H1 (cell line): Measurements from ENCODE around the gene HDDC3. TPM values are rescaled to one million over a fixed set of nuclear protein-coding genes. Genes with fewer than 3 reads are reported as not detected.
A peak's percentile ranks its signal among the peaks of the same experiment; 100 is the strongest.

Source experiments
- BACH1 ChIP-seq: IDR thresholded peaks from 2 replicates; pipeline ENCODE4 v1.6.1; 2012; ENCODE audit warnings: low read length, improper control_type of control experiment
- BCL11A ChIP-seq, 2 experiments: IDR thresholded peaks; one replicate each; pipeline ENCODE4 v1.6.1; 2011; ENCODE audit warnings: low read depth in 2 of 2, low read length in 2 of 2, mild to moderate bottlenecking in 2 of 2
- CBX5 ChIP-seq: fragments of 300-800, 300-1000 bp; sonication (generic); IDR thresholded peaks from 2 replicates; pipeline ENCODE4 v1.7.1; 2016; ENCODE audit warnings: antibody characterized with exemption, low read length, low read depth
- CHD1 ChIP-seq: IDR thresholded peaks from 2 replicates; pipeline ENCODE4 v1.6.1; 2012; ENCODE audit warnings: low read depth, low read length, improper control_type of control experiment
- CHD2 ChIP-seq: IDR thresholded peaks from 2 replicates; pipeline ENCODE4 v1.6.1; 2012; ENCODE audit warnings: low read length, improper control_type of control experiment
- CREB1 ChIP-seq: IDR thresholded peaks from 2 replicates; pipeline ENCODE4 v1.6.1; 2012; ENCODE audit warnings: inconsistent platforms
- EGR1 ChIP-seq: IDR thresholded peaks from 2 replicates; pipeline ENCODE4 v1.6.1; 2011; ENCODE audit warnings: low read depth, low read length, borderline replicate concordance
- EP300 ChIP-seq, 2 experiments: IDR thresholded peaks; 1 replicate in 1 of 2; 2 replicates in 1 of 2; pipeline ENCODE4 v1.6.1; 2011 to 2012; ENCODE audit warnings: low read depth in 2 of 2, low read length in 2 of 2, mild to moderate bottlenecking in 2 of 2, borderline replicate concordance in 1 of 2, inconsistent platforms in 1 of 2, moderate library complexity in 1 of 2
- EZH2 ChIP-seq: fragments of 200-600 bp; sonication (generic); IDR thresholded peaks from 2 replicates; pipeline ENCODE4 v1.7.1; 2012; ENCODE audit warnings: low read depth, mild to moderate bottlenecking, moderate library complexity, low read length, inconsistent platforms; ENCODE audit not compliant: severe bottlenecking
- FOSL1 ChIP-seq: IDR thresholded peaks from 2 replicates; pipeline ENCODE4 v1.6.1; 2011; ENCODE audit warnings: mild to moderate bottlenecking, low read depth, low read length, moderate library complexity; ENCODE audit not compliant: insufficient read depth
- GTF2F1 ChIP-seq: IDR thresholded peaks from 2 replicates; pipeline ENCODE4 v1.6.1; 2012; ENCODE audit warnings: low read depth, low read length, improper control_type of control experiment, borderline replicate concordance
- HDAC2 ChIP-seq, 2 experiments: fragments of 300-600 bp in 1 of 2; sonication (generic) in 1 of 2; IDR thresholded peaks; 2 replicates each; pipeline ENCODE4 v1.6.1; 2011 to 2012; ENCODE audit warnings: low read depth in 2 of 2, low read length in 2 of 2, mild to moderate bottlenecking in 2 of 2, moderate library complexity in 2 of 2, borderline replicate concordance in 1 of 2, inconsistent platforms in 1 of 2
- KDM1A ChIP-seq: fragments of 200-600, 300-600 bp; sonication (generic); IDR thresholded peaks from 2 replicates; pipeline ENCODE4 v1.7.1; 2016; ENCODE audit warnings: mild to moderate bottlenecking, low read length, borderline replicate concordance
- POU5F1 ChIP-seq: IDR thresholded peaks from 2 replicates; pipeline ENCODE4 v1.6.1; 2011; ENCODE audit warnings: low read depth, mild to moderate bottlenecking, low read length, moderate library complexity
- RBBP5 ChIP-seq: IDR thresholded peaks from 2 replicates; pipeline ENCODE4 v1.7.1; 2012; ENCODE audit warnings: low read depth, mild to moderate bottlenecking, inconsistent platforms, low read length, moderate library complexity, borderline replicate concordance
- RFX5 ChIP-seq: IDR thresholded peaks from 2 replicates; pipeline ENCODE4 v1.6.1; 2011; ENCODE audit warnings: low read depth, low read length, improper control_type of control experiment, borderline replicate concordance
- RNF2 ChIP-seq: fragments of 200-900, 300-1000 bp; sonication (generic); IDR thresholded peaks from 2 replicates; pipeline ENCODE4 v1.7.1; 2016; ENCODE audit warnings: borderline replicate concordance, low read depth, mild to moderate bottlenecking, antibody characterized with exemption, low read length; ENCODE audit not compliant: poor library complexity, severe bottlenecking; ENCODE audit errors: missing control alignments
- SIRT6 ChIP-seq: IDR thresholded peaks from one replicate; pipeline ENCODE4 v1.7.1; 2012; ENCODE audit warnings: low read length, inconsistent platforms
- SRF ChIP-seq: IDR thresholded peaks from 2 replicates; pipeline ENCODE4 v1.6.1; 2011; ENCODE audit warnings: mild to moderate bottlenecking, low read depth, low read length, moderate library complexity
- TAF7 ChIP-seq: optimal IDR thresholded peaks from 2 replicates; pipeline ENCODE3; 2011; ENCODE audit warnings: low read depth, mild to moderate bottlenecking, inconsistent platforms, low read length, moderate library complexity, borderline replicate concordance
- TBP ChIP-seq: IDR thresholded peaks from 2 replicates; pipeline ENCODE4 v1.6.1; 2011; ENCODE audit warnings: low read depth, low read length, improper control_type of control experiment
- TEAD4 ChIP-seq: IDR thresholded peaks from 2 replicates; pipeline ENCODE4 v1.6.1; 2012; ENCODE audit warnings: low read depth, low read length, inconsistent platforms, mixed read lengths
- polyA plus RNA-seq, 7 experiments: library from polyadenylated mRNA; depleted of rRNA in 3 of 7; stranded (reverse) in 5 of 7; unstranded in 2 of 7; fragments of >200 nt in 5 of 7; fragments of 200-250 nt in 2 of 7; gene quantifications; 1 replicate in 5 of 7; 2 replicates in 1 of 7; 4 replicates in 1 of 7; pipeline versions ENCODE4 v1.2.1 to v1.2.3, GENCODE V29; 2011 to 2013; ENCODE audit warnings: missing spikeins in 2 of 7, mixed read lengths in 2 of 7
- total RNA-seq: library from RNA; stranded (reverse); fragmentation: NEBNext Ultra II Directional; extraction: Animal tissue kit (Norgen Biotek cat#: 25700); gene quantifications from 2 replicates; pipeline ENCODE4 v1.2.1, GENCODE V29; 2021
- TF ChIP-seq, protein P1 (sequence below): IDR thresholded peaks from 2 replicates; pipeline ENCODE4 v1.6.1; 2012; ENCODE audit warnings: inconsistent platforms

HDDC3 gene
- total and polyA plus RNA-seq, 2 of the 8 experiments (the other 6 are each of a cell fraction or from before 2014, with no cell fraction given), result 16.3 to 16.5 TPM

DNA sequence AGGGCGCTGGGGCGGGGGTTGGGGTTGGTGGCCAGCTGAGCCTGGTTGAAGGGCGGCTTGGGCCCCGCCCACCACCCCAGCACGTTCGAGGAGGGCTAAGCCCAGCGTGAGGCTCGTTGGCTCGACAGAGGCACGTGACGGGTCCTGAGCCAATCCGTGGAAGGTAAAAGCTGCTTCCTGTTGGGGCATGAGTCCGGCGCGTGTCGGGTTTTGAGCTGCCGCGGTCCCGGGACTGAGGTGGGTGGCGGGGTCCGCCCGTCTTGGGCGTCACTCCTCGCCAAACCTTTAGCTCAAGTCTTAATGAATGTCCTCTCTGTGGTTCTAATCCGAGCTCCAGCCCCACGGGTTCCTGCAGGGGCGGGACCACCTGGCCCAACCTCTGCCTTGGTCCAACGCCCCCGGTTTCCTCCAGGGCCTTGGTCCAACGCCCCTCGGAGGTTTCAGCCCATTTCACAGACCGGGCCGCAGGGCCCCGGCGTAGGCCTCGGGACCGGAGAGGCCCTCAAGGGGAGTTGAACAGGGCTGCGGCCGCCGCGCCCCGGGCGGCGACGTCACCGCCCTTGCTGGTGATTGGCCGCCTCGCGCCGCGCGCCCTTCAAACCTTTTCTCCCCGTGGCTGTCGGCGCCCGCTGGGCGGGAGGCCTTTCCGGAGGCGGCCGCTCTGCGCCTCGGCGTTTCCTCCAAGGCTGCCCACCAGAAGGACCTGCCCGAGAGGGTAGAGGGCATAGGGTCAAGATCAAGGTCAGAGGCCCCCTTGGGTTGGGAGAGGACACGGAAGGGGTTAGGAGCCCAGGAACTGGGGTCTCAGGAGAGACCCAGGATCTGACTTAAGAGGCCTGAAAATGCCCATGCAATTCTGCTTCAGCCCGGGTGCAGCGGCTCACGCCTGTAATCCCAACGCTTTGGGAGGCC is 22.6 kb upstream of the HDDC3 start, which contains the start of gene RCCD1 (continued):
- TF ChIP-seq HDAC2 (IDR thresholded peaks at IDR 0.05; ENCODE audit: borderline replicate concordance in 1 of 2, low read depth in 2 of 2, low read length in 2 of 2), result peak in 1 of 2 experiments; percentile 75; a peak in 1 of 4 replicates
- TF ChIP-seq TBP, result no peak; the same call in 1 of the 2 replicates
- no peak for TF ChIP-seq RFX5
- no peak for TF ChIP-seq EZH2
- TF ChIP-seq EP300 (IDR thresholded peaks at IDR 0.05; ENCODE audit: borderline replicate concordance in 1 of 2, low read depth in 2 of 2, low read length in 2 of 2), result no peak
- no peak for TF ChIP-seq GTF2F1
- TF ChIP-seq RBBP5, result peak; percentile 42; the same call in 1 of the 2 replicates
- no peak for TF ChIP-seq BCL11A (IDR thresholded peaks at IDR 0.05; ENCODE audit: low read depth in 2 of 2, low read length in 2 of 2)
- no peak for TF ChIP-seq CBX5
- no peak for TF ChIP-seq SIRT6
- no peak for TF ChIP-seq TEAD4
- peak; percentile 55; the same call in 1 of the 2 replicates for TF ChIP-seq EGR1
- TF ChIP-seq CREB1, result peak; percentile 41
- TF ChIP-seq TAF7, result peak; percentile 24
- TF ChIP-seq, protein P1, sequence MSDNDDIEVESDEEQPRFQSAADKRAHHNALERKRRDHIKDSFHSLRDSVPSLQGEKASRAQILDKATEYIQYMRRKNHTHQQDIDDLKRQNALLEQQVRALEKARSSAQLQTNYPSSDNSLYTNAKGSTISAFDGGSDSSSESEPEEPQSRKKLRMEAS, result peak; percentile 95
- no peak for TF ChIP-seq BACH1
- no peak for TF ChIP-seq POU5F1
- peak; percentile 32; the same call in 1 of the 2 replicates for TF ChIP-seq CHD2
- peak; percentile 73 for TF ChIP-seq KDM1A
- no peak for TF ChIP-seq FOSL1
- no peak for TF ChIP-seq SRF
- no peak for TF ChIP-seq CHD1
- TF ChIP-seq RNF2, result peak; percentile 37
